ENCODE measurements around the gene VAX1. TPM values are rescaled to one million over a fixed set of nuclear protein-coding genes. Genes with fewer than 3 reads are reported as not detected.

Gene VAX1
- total RNA-seq, 4 donors from 2014 or later = not detected

- 10% methylated on average over 34 of the region's 41 CpGs for WGBS
- H3K4me3 ChIP-seq = no peak overlapping the region
- peaks cover 55% of the 10 kb centered on the region for H3K4me1 ChIP-seq
- no peaks in the 10 kb centered on the region for H3K9me3 ChIP-seq
- DNase-seq (ENCODE audit: low spot score in 2 of 2) = no peak
- peaks cover 100% of the 10 kb centered on the region for H3K27me3 ChIP-seq
- no peaks in the 10 kb centered on the region for H3K36me3 ChIP-seq
- no peak overlapping the region for H3K27ac ChIP-seq
- no peak for TF ChIP-seq POLR2A (IDR thresholded peaks at IDR 0.05)
- no peak for TF ChIP-seq CTCF (IDR thresholded peaks at IDR 0.05)
- TF ChIP-seq EP300 (IDR thresholded peaks at IDR 0.05) = no peak
These were observed 28.6 kb upstream of the VAX1 start for GRCh38 chr10:117166418-117167345.

- H3K27me3 ChIP-seq = peaks cover 100% of the 10 kb centered on the region
- H3K4me3 ChIP-seq = peak overlapping the region; percentile 45
- H3K36me3 ChIP-seq = no peaks in the 10 kb centered on the region
- H3K27ac ChIP-seq = no peak overlapping the region
- H3K9me3 ChIP-seq = no peaks in the 10 kb centered on the region
- TF ChIP-seq CTCF (IDR thresholded peaks at IDR 0.05) = peak in 1 of 2 donors; percentile 48
- no peak for TF ChIP-seq POLR2A (IDR thresholded peaks at IDR 0.05)
- TF ChIP-seq POLR2AphosphoS5 (IDR thresholded peaks at IDR 0.05) = no peak
- peak in 1 of 2 donors; percentile 64 for DNase-seq (ENCODE audit: low spot score in 2 of 2)
- WGBS = 2% methylated on average over 27 of the region's 51 CpGs
- peaks cover 55% of the 10 kb centered on the region for H3K4me1 ChIP-seq
These were observed 27.7 kb upstream of the VAX1 start for GRCh38 chr10:117165538-117166417.

GRCh38 chr10:117164592-117165537 is 26.8 kb upstream of the VAX1 start:
- WGBS = 7% methylated on average over 32 of the region's 32 CpGs
- Histone ChIP-seq H3K36me3 (no peaks in the 10 kb centered on the region), H3K4me3 (peak overlapping the region; percentile 45), H3K27me3 (peaks cover 100% of the 10 kb centered on the region), H3K27ac (no peak overlapping the region), H3K9me3 (no peaks in the 10 kb centered on the region), H3K4me1 (peaks cover 55% of the 10 kb centered on the region)
- DNase-seq (ENCODE audit: low spot score in 2 of 2) = no peak
- TF ChIP-seq POLR2A (IDR thresholded peaks at IDR 0.05) (no peak), POLR2AphosphoS5 (IDR thresholded peaks at IDR 0.05) (no peak), EP300 (IDR thresholded peaks at IDR 0.05) (no peak), CTCF (IDR thresholded peaks at IDR 0.05) (no peak)

- peak overlapping the region; percentile 28 for H3K4me3 ChIP-seq
- peaks cover 55% of the 10 kb centered on the region for H3K4me1 ChIP-seq
- 36% methylated on average over 16 of the region's 16 CpGs for WGBS
- TF ChIP-seq POLR2A (IDR thresholded peaks at IDR 0.05) = no peak
- TF ChIP-seq EP300 (IDR thresholded peaks at IDR 0.05) = no peak
- no peak for TF ChIP-seq CTCF (IDR thresholded peaks at IDR 0.05)
- no peaks in the 10 kb centered on the region for H3K36me3 ChIP-seq
- no peaks in the 10 kb centered on the region for H3K9me3 ChIP-seq
- DNase-seq (ENCODE audit: low spot score in 2 of 2) = no peak
- H3K27me3 ChIP-seq = peaks cover 100% of the 10 kb centered on the region
- H3K27ac ChIP-seq = no peak overlapping the region
These were observed 26.0 kb upstream of the VAX1 start for GRCh38 chr10:117163954-117164548.

Measured in suprapubic skin (tissue), 4 donors.